Germinal center (tissue), 1 donor: ENCODE results near the gene ARL8A.
"Not testable (repeated sequence)": the region's sequence is repeated elsewhere in the genome, so short reads cannot be mapped to it uniquely, and the experiment has no call there.

Experiments used
- DNase-seq: peaks from one replicate; pipeline ENCODE4 v3.0.0; 2012; ENCODE audit warnings: mixed read lengths, low spot score

The ARL8A gene

DNA sequence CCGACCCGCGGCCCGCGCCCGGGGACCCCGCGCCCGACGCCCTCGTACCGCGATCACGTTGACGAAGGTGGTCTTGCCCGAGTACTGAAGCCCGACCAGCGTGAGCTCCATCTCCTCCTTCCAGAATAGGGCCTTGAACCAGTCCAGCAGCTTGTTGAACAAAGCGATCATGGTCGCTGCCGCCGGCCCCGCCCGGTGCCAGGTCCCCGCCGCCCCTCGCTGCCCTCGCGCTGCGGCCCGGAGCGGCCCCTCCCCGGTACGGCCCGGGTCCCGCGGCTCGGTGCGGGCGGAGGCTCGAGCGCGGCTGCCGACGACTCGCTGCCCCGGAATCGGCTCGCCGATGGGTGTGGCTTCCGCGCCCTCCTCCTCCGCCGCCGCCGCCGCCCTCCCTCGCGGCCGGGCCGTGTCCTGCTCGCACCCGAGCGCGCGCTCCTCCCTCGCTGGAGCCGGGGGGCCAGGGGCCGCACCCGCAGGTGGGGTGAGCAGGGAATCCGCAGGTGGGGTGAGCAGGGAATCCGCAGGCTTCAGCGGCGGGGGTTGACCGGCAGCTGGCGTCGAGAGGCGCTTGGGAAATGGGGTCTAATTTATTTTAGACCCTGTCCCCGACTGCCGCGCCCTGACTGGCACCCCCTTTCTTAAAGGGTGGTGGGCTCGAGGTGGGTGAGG, at the start of gene ARL8A:
TSS of gene ARL8A (minus strand) at position 336 of the 666 bp plus-strand sequence. CDS start at position 171, 165 bp downstream.
- DNase-seq = peak; percentile 82

DNA sequence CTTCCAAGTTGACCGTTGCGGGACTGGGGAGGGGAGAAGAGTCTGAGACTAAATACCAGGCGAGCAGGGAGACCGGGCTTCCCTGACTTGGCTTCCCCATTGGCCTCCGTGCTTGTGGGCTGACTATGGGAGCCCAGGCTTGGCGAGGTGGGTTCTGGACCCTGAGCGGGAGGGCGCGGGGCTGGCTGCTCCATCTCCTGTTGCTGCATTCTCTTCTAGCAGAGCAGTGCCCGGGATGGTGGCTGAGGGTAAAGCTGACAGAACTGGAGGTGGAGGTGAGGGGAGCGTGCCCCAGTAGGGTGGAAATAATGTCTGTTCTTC, 49.8 kb upstream of the ARL8A start:
- no peak for DNase-seq

DNA sequence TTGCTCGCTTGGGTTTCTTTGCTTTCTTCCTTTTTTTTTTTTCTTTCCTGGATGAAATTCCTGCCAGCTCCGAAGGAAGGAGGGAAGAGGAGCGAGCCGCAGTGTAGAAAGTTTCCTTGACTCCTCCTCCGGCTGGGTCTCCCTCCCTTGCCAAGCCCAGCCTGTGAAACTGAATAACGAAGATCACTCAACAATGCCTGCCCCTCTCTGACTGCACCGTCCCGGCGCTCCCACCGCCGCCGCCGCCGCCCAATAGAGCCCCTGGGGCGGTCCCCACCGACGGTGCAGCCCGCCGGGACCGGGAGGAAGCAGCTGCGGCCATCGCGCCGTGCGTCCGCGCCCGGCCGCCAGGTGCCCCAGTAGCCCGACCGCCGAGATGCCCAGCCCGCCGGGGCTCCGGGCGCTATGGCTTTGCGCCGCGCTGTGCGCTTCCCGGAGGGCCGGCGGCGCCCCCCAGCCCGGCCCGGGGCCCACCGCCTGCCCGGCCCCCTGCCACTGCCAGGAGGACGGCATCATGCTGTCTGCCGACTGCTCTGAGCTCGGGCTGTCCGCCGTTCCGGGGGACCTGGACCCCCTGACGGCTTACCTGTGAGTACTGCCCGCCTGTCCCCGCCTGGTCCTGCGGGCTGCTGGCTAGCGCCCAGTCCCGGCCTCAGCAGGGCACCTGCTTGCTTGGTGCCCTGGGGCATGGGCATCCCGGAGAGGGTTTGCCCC, 49.2 kb upstream of the ARL8A start, which contains the start of gene LGR6:
TSS of gene LGR6 (plus strand) at position 186 of the 714 bp plus-strand sequence. CDS start at position 377, 191 bp downstream.
- DNase-seq = peak; percentile 29

DNA sequence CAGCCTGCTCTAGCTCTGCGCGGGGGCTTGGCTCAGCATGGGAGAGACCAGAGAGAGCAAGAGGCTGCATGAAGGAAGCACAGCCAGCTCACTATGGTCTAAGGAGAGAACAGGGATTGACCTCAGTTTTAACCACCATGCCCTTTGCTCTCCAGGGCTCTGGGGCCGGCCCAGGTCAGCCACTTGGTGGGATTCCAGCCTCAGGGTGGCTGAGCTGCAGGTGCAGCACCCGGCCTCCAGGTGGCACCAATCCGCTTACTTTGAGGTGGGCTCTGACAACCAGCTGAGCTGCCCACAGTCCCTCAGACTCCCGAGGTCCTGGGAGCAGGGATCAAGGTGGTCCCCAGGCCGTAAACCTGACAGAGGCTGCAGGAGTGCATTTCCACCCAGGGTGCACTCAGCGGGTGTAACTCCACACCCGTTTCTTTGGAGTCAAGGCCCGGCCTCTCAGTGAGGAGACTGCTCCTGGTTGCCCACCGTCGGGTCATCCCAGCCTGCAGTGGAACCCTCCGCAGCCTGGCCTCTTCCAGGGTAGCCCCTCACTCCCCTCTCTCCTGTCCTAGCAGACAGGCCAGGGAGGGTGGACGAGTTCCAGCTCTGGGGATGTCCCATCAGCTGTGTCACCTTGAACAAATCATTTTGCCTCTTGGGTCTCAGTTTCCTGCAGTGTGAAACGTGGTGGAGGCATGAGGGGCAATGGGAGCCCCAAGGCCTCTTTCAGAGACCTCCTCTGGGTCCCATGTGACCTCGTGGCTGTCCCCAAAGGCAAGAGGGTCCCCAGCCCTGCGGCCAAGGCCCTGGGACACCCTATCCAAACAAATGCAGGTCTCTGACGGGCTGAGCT, 48.5 kb upstream of the ARL8A start:
- peak; percentile 67 for DNase-seq

DNA sequence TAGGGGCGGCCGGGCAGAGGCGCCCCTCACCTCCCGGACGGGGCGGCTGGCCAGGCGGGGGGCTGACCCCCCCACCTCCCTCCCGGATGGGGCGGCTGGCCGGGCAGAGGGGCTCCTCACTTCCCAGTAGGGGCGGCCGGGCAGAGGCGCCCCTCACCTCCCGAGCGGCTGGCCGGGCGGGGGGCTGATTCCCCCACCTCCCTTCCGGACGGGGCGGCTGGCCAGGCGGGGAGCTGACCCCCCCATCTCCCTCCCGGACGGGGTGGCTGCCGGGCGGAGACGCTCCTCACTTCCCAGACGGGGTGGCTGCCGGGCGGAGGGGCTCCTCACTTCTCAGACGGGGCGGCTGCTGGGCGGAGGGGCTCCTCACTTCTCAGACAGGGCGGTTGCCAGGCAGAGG, 46.9 kb upstream of the ARL8A start:
- DNase-seq = not testable (repeated sequence)

DNA sequence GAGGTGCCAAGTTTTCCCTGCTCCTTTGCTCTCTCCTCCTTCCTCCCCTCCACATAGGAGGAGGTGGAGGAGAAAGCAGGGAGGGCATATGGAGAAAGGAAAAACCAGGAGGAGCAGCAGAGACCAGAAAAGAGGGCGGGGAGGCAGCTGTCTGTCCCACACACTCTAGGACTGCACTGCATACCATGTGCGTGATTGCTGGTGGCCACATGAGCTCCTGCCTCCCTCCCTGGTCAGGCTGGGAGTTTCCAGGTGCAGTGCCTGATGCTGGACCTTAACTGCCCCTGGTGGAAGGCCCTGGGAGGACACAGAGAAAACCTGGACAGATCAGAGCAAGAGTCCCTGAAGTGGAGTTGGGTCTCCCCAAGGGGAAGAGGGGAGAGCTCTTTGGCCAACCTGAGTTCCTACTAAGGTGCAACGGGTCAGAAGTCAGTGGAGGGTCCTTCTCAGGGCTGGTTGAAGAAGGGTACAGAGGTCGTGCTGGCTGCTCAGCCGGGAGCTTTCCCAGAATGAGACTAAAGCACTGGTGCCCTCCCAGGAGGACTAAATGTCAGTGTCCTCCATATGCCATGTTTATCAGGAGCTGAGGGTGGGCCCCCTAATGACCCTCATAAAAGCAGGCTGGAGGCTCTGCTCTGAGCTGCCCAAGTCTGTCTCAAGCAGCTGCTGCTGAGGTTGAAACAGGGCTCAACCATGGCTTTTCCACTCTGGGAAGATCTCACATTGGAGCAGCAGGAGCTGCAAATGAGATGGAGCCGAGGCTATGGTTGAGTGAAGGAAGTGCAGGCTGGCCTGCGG, 45.6 kb upstream of the ARL8A start:
- no peak for DNase-seq

DNA sequence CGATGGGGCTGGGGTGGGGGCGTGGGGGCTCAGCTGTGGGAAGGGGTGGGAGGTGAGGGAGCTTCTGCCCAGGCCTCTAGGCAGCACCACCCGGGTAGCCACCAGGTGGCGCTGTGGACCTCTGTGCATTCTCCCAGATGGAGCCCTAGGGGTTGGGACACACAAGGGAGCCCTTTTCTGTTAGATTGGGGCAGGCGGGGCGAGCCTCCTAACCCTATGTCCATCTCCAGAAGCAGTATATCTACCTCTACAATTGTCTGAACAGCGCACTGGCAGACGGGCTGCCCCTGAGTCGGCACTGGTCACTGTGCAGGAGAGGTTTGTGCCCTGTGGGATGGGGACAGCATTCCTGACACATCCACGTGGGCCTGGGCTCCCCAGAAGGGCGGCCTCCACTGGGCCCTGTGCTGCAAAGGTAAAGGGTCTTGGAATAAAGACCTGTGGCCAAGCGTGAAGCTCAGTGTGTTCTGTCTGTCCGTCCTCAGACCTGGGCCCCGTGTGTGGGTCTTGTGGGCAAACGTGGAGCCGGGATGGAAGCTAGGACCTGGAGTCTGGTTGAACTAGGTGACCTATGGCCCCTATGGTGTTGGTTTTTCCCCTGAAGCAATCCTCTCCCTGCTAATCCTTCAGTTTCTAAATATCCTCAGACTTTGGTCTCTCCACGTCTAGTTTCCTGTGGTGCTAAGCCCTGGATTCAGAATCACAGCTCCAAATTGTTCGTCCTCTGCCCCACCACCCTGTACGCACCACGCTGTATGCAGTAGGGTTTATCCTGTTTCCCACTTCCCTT, 44.7 kb upstream of the ARL8A start:
- DNase-seq = peak; percentile 48

DNA sequence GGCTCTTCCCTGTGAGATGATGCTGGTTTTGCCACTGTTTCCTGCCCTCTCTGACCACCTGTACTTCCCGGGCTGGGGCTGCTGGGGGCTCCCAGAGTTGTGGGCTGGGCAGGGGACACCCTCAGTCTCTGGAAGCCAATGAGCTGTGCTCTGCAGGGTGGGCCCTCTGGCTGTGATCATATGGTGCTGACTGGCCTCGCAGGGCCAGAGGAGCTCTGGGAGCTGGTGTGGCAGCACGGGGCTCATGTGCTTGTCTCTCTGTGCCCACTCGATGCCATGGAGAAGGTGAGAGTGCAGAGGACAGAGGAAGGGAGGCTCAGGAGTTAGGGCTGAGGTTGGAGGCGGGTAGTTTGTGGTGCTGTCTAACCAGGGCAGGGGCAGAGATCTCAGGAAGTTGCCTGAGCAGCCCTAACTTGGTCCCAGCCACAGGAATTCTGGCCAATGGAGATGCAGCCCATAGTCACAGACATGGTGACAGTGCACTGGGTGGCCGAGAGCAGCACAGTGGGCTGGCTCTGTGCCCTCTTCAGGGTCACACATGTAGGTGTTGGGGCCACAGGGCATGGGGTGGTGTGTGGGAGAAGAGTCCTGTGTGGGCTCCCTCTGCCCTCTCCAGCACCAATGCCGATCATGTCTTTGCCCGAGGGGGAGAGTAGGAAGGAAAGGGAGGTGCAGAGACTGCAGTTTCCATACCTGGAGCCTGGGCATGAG, 43.3 kb upstream of the ARL8A start:
- DNase-seq = no peak

DNA sequence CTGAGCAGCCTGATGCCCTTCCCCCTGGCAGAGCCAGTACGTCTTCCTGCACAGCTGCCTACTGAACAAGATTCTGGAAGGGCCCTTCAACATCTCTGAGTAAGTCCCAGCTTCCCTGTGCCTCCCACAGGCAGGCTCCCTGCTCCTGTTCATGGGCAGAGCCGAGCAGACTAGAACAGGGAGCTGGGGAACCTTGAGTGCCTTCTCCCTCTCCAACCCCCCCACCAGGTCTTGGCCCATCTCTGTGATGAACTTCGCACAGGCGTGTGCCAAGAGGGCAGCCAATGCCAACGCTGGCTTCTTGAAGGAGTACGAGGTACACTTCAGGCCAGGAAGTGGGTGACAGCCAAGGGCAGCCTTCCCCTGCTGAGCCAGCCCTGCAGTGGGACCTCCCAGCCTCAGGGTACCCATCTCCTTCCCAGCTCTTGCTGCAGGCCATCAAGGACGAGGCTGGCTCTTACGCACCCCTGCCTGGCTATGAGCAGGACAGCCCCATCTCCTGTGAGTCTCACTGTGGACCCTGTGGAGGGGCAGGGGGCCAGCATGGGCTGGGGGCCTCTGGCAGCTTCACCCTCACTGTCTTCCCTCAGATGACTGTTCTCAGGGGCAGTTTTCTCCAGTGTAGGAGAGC, 42.6 kb upstream of the ARL8A start:
- DNase-seq = no peak

DNA sequence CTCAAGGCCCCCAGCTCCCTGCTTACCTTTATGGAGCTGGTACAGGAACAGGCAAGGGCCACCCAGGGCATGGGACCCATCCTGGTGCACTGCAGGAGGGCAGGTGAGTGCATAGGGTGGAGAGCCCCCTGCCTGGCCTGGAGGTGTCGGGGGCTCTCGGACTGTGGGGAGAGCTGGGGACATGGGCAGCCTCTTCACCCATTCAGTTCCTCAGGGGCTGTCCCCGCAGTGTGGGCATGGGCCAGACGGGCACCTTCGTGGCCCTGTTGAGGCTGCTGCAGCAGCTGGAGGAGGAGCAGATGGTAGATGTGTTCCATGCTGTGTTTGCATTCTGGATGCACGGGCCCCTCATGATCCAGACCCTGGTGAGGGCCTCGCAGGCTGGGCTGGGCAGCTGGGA, 41.8 kb upstream of the ARL8A start:
- no peak for DNase-seq

DNA sequence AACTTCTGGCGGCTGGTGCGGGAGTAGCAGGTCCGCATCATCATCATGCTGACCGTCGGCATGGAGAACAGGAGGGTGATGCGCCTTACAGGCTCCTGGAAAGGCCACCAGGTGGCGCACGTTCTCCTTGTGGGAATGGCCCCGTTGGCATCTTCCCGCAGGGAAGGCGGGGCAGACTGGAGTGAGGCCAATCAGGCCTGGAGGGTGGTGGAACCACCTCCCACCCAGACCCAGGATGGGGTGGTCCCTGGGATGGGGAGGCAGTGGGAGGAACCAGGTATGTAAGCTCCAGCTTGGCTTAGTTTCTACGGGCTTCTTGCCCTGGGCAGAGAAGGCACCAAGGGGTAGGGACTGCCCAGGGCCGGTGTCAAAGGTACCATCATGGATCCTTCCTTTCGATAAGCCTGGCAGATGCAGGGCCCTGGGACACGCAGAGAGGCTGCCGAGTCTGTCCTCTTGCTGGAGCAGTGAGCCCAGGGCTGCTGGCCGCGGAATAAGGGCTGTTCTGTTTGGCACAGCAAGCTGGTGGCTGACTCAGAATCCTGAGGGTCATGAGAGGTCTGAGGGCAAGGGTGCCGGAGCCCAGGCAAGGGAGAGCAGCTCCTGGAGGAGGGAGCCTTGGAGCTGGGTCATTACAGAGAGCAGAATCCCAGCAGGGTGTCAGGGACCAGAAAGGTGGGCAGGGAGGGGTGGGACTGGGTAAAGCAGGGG, 40.4 kb upstream of the ARL8A start:
- DNase-seq = peak; percentile 76

DNA sequence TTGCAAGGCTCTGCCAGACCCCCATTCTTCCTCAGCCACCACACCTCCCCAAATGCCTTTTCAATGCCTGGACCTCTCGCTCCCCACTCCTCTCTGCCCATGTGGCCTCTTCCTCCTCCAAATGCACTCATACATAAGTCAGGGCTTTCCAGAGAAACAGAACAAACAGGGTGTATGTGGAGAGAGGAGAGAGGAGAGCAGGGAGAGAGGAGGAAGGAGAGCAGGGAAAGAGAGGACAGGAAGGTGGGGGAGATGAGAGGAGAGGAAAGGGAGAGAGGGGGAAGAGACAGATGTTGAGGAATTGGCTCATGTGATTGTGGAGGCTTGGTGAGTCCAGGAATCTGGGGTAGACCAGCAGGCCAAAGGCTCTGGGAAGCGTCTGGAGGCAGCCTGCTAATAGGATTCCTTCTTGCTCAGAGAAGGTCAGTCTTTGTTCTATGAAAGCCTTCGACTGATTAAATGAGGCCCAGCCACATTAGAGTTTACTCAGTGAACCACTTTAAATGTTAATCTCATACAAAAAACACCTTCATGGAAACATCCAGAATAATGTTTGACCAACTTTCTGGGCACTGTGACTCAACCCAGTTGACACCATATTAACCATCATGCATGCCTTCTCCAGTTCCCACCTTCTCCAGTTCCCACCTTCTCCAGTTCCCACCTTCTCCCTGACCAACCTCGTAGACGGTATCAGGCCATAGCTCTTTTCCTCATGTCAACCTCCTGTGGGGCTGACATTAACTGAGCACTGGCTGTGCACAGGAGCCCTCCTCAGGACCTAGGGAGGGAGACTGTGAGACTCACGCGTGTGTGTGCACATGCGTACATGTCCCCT, 37.7 kb upstream of the ARL8A start:
- DNase-seq = no peak

DNA sequence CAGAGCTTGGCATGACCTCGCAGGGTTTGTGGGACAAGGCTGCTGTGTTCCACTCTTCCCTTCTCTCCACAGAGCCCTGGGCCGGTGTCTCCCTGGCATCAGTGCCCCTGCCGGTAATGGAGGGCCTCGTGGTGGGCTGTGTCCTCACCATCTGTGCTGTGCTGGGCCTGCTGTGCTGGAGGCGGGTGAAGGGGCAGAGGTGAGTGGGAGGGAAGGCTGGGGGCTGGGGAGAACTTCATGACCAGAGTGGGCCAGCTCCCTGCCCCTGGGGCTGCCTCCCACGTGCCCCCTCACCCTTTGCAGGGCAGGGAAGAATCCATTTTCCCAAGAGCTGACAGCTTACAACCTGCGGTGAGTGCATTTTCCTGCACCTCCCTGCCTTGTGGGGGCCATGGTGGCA, 37.0 kb upstream of the ARL8A start:
- DNase-seq = no peak

DNA sequence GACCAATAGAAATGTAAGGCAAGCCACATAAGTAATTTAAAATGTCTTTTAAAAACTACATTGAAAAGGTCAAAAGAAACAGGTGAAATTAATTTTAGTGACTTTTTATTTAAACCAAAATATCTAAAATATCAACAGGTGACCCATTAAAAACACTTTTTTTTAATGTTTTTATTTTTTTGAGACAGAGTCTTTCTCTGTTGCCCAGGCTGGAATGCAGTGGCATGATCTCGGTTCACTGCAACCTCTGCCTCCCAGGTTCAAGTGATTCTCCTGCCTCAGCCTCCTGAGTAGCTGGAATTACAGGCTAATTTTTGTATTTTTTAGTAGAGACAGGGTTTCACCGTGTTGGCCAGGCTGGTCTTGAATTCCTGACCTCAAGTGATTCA, 36.2 kb upstream of the ARL8A start:
- DNase-seq = not testable (repeated sequence)

DNA sequence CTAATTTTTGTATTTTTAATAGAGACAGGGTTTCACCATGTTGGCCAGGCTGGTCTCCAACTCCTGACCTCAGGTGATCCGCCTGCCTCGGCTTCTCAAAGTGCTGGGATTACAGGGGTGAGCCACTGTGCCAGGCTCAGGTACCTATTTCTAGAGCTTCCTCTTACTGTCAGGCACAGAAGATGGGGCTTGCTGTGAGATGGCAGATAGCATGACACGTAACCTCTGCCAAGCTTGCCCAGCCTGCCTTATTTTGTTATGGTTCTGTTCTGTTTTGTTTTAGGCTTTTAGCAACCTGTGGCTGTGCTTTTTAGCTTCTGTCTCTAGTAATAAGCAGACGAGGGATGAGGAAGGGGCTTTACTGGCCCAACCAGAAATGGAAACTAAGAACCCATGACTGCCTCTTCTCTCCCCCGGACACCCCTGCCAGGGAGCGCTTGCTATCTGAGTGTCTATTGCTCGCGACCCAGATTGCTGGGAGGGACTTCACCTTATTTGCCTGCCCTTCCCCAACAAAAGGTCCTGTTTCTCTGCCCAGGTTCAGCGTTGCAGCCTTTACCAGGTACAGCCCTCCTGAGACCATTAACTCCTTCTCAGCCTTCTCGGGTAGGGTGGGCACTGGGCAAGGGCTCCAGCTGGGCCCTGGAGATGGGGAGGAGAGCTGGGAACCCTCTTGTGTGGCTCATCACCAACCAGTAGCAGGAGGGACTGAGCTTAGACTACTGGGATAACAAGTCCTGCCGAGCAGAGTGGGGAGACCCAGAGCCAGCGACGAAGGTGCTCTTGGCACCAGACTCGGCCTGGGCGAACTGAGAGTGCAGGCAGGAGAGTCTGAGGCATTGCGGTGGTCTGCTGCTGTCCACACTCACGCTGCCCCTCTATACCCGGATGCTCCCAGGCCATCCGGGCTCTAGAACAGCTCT, 35.6 kb upstream of the ARL8A start:
- no peak for DNase-seq

DNA sequence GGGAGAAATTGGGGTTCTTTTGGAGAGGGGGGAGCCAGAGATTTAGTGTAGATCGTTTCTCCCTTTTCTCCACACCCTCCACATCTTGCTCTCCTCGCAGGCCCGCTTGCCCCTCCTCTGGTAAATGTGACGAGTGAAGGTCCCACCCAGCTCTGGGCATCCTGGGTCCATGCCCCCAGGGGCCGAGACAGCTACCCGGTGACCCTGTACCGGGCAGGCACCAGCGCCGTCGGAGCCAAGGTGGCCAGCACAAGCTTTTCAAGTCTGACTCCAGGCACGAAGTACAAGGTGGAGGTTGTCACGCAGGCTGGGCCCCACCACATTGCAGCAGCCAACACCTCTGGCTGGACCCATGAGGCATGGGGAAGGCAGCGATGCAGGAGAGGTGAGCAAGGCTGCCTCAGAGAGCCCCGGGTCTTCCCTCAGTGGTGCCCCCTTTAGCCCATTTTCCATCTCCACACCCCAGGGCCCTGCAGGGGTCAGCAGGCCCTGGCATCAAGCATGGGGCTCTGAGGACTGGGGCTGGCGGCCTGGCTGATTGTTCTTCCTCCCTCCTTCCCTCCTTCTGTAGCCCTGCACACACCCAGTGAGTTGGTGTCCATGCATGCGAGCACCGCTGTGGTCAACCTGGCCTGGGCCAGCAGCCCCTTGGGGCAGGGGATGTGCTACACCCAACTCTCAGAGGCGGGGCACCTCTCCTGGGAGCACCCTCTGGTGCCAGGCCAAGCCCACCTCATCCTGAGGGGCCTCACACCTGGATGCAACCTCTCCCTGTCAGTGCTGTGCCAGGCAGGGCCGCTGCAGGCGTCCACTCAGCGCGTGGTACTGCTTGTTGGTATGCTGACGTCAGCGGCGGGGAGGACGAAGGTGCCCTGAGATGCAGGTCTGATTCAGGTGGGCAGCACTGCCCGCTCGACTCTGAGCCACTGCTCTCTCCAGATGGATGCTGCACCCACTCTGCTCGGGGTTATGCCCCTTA, 32.7 kb upstream of the ARL8A start:
- DNase-seq = no peak
